HEK293 (cell line): ENCODE measurements around the gene FDX2.

ENCODE experiments used
- ATF2 ChIP-seq: fragments of 450-650 bp; formaldehyde crosslinking; IDR thresholded peaks from 2 replicates; pipeline ENCODE4 v1.5.1; 2016; ENCODE audit warnings: missing biosample characterization, missing genetic modification characterization, low read depth
- EGR2 ChIP-seq: fragments of 450-650 bp; formaldehyde crosslinking; IDR thresholded peaks from 2 replicates; pipeline ENCODE4 v1.5.1; 2016; ENCODE audit warnings: low read depth, missing biosample characterization, missing genetic modification characterization
- KLF16 ChIP-seq: fragments of 450-650 bp; formaldehyde crosslinking; IDR thresholded peaks from 2 replicates; pipeline ENCODE4 v1.5.1; 2017; ENCODE audit warnings: missing biosample characterization, missing genetic modification characterization
- MYNN ChIP-seq: fragments of 450-650 bp; formaldehyde crosslinking; IDR thresholded peaks from 2 replicates; pipeline ENCODE4 v1.5.1; 2016; ENCODE audit warnings: missing biosample characterization, missing genetic modification characterization, borderline replicate concordance
- MZF1 ChIP-seq: fragments of 450-650 bp; formaldehyde crosslinking; IDR thresholded peaks from 2 replicates; pipeline ENCODE4 v1.5.1; 2017; ENCODE audit warnings: missing biosample characterization, missing genetic modification characterization, borderline replicate concordance
- PATZ1 ChIP-seq: fragments of 450-650 bp; formaldehyde crosslinking; IDR thresholded peaks from 2 replicates; pipeline ENCODE4 v1.5.1; 2016; ENCODE audit warnings: missing biosample characterization, missing genetic modification characterization
- REST ChIP-seq: fragments of 450-650 bp; formaldehyde crosslinking; IDR thresholded peaks from 2 replicates; pipeline ENCODE4 v1.5.1; 2016; ENCODE audit warnings: missing biosample characterization, missing genetic modification characterization
- SETDB1 ChIP-seq: IDR thresholded peaks from one replicate; pipeline ENCODE4 v1.6.1; 2017; ENCODE audit warnings: mild to moderate bottlenecking, low read length, moderate library complexity, mixed read lengths; ENCODE audit not compliant: insufficient read length
- SP3 ChIP-seq: fragments of 450-650 bp; formaldehyde crosslinking; IDR thresholded peaks from 2 replicates; pipeline ENCODE4 v1.5.1; 2016; ENCODE audit warnings: missing biosample characterization, missing genetic modification characterization
- YY1 ChIP-seq: fragments of 450-650 bp; formaldehyde crosslinking; IDR thresholded peaks from 2 replicates; pipeline ENCODE4 v1.5.1; 2018; ENCODE audit warnings: missing biosample characterization, missing genetic modification characterization
- ZBTB1 ChIP-seq: fragments of 450-650 bp; formaldehyde crosslinking; IDR thresholded peaks from 2 replicates; pipeline ENCODE4 v1.5.1; 2016; ENCODE audit warnings: missing biosample characterization, missing genetic modification characterization
- ZBTB11 ChIP-seq: fragments of 450-650 bp; formaldehyde crosslinking; conservative IDR thresholded peaks from 2 replicates; pipeline ENCODE4 v1.5.1; 2016; ENCODE audit warnings: low read depth, missing biosample characterization, missing genetic modification characterization
- ZBTB26 ChIP-seq: fragments of 450-650 bp; formaldehyde crosslinking; optimal IDR thresholded peaks from 2 replicates; pipeline ENCODE3; 2016; ENCODE audit warnings: missing biosample characterization, mild to moderate bottlenecking, missing genetic modification characterization
- ZBTB7A ChIP-seq: fragments of 450-650 bp; formaldehyde crosslinking; IDR thresholded peaks from 2 replicates; pipeline ENCODE4 v1.5.1; 2016; ENCODE audit warnings: low read depth, missing biosample characterization, missing genetic modification characterization
- ZBTB8A ChIP-seq: fragments of 450-650 bp; formaldehyde crosslinking; IDR thresholded peaks from 2 replicates; pipeline ENCODE4 v1.5.1; 2016; ENCODE audit warnings: missing biosample characterization, missing genetic modification characterization
- ZNF112 ChIP-seq: fragments of 450-650 bp; formaldehyde crosslinking; IDR thresholded peaks from 2 replicates; pipeline ENCODE4 v1.5.0; 2017; ENCODE audit warnings: missing biosample characterization, missing genetic modification characterization
- ZNF138 ChIP-seq: fragments of 450-650 bp; formaldehyde crosslinking; IDR thresholded peaks from 2 replicates; pipeline ENCODE4 v1.5.1; 2016; ENCODE audit warnings: missing biosample characterization, missing genetic modification characterization, borderline replicate concordance
- ZNF175 ChIP-seq: fragments of 450-650 bp; formaldehyde crosslinking; IDR thresholded peaks from 2 replicates; pipeline ENCODE4 v1.5.1; 2016; ENCODE audit warnings: missing biosample characterization, missing genetic modification characterization
- ZNF221 ChIP-seq: fragments of 450-650 bp; formaldehyde crosslinking; IDR thresholded peaks from 2 replicates; pipeline ENCODE4 v1.5.1; 2017; ENCODE audit warnings: missing biosample characterization, missing genetic modification characterization, borderline replicate concordance
- ZNF292 ChIP-seq: fragments of 450-650 bp; formaldehyde crosslinking; IDR thresholded peaks from 2 replicates; pipeline ENCODE4 v1.5.1; 2016; ENCODE audit warnings: low read depth, missing biosample characterization, missing genetic modification characterization, borderline replicate concordance
- ZNF549 ChIP-seq: fragments of 450-650 bp; IDR thresholded peaks from 2 replicates; pipeline ENCODE4 v1.5.1; 2018; ENCODE audit warnings: missing biosample characterization, missing genetic modification characterization, mild to moderate bottlenecking, inconsistent platforms, moderate library complexity
- ZNF558 ChIP-seq: fragments of 450-650 bp; formaldehyde crosslinking; IDR thresholded peaks from 2 replicates; pipeline ENCODE4 v1.5.1; 2016; ENCODE audit warnings: missing biosample characterization, missing genetic modification characterization
- ZNF580 ChIP-seq: fragments of 450-650 bp; formaldehyde crosslinking; IDR thresholded peaks from 2 replicates; pipeline ENCODE4 v1.5.1; 2016; ENCODE audit warnings: missing biosample characterization, missing genetic modification characterization
- ZNF626 ChIP-seq: fragments of 450-650 bp; sonication (Bioruptor Pico); formaldehyde crosslinking; IDR thresholded peaks from 2 replicates; pipeline ENCODE4 v1.5.1; 2018; ENCODE audit warnings: missing biosample characterization, missing genetic modification characterization, inconsistent platforms
- ZNF658 ChIP-seq: fragments of 450-650 bp; formaldehyde crosslinking; IDR thresholded peaks from 2 replicates; pipeline ENCODE4; 2016; ENCODE audit warnings: missing biosample characterization, missing genetic modification characterization
- ZNF776 ChIP-seq: fragments of 450-650 bp; formaldehyde crosslinking; IDR thresholded peaks from 2 replicates; pipeline ENCODE4 v1.5.0; 2017; ENCODE audit warnings: missing biosample characterization, missing genetic modification characterization, borderline replicate concordance
- ZXDB ChIP-seq: fragments of 450-650 bp; formaldehyde crosslinking; IDR thresholded peaks from 2 replicates; pipeline ENCODE4 v1.5.1; 2016; ENCODE audit warnings: missing biosample characterization, missing genetic modification characterization
- TF ChIP-seq, protein P1 (sequence below): fragments of 450-650 bp; formaldehyde crosslinking; IDR thresholded peaks from 2 replicates; pipeline ENCODE4 v1.5.1; 2016; ENCODE audit warnings: missing biosample characterization, missing genetic modification characterization

Gene FDX2

GRCh38 chr19:10290357-10290875, 25.4 kb downstream of the FDX2 start (continued):
- TF ChIP-seq ZBTB11 (peak; percentile 10; the same call in 1 of the 2 replicates), KLF16 (no peak), MZF1 (tag by site-specific recombination) (no peak), SP3 (tag by site-specific recombination) (no peak; the same call in 1 of the 2 replicates), ZNF776 (tag by site-specific recombination) (no peak), PATZ1 (tag by site-specific recombination) (no peak), ZXDB (tag by site-specific recombination) (no peak), MYNN (tag by site-specific recombination) (no peak), ZNF558 (tag by site-specific recombination) (no peak), ATF2 (tag by site-specific recombination) (no peak), ZNF138 (tag by site-specific recombination) (no peak), REST (tag by site-specific recombination) (no peak), ZBTB1 (tag by site-specific recombination) (no peak), ZNF221 (tag by site-specific recombination) (no peak), SETDB1 (no peak), YY1 (tag by site-specific recombination) (no peak), ZNF549 (no peak), ZNF112 (tag by site-specific recombination) (no peak), ZBTB8A (tag by site-specific recombination) (no peak), ZNF580 (tag by site-specific recombination) (no peak), ZBTB7A (tag by site-specific recombination) (peak; percentile 14; the same call in 1 of the 2 replicates), ZBTB26 (no peak), ZNF175 (tag by site-specific recombination) (no peak), ZNF626 (tag by site-specific recombination) (no peak), ZNF658 (no peak), EGR2 (tag by site-specific recombination) (no peak), ZNF292 (tag by site-specific recombination) (no peak)
- TF ChIP-seq, protein P1, sequence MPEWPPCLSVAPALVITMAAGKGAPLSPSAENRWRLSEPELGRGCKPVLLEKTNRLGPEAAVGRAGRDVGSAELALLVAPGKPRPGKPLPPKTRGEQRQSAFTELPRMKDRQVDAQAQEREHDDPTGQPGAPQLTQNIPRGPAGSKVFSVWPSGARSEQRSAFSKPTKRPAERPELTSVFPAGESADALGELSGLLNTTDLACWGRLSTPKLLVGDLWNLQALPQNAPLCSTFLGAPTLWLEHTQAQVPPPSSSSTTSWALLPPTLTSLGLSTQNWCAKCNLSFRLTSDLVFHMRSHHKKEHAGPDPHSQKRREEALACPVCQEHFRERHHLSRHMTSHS (tag by site-specific recombination) = no peak
